GM10266 (cell line): ENCODE data around the gene BARHL1.

Experiments used
- DNase-seq: peaks from one replicate; pipeline ENCODE4 v3.0.0; 2012; ENCODE audit errors: extremely low spot score
- TF ChIP-seq, protein P1 (sequence below): IDR thresholded peaks from 2 replicates; pipeline ENCODE4 v1.5.1; 2012; ENCODE audit warnings: mild to moderate bottlenecking, low read depth; ENCODE audit not compliant: control insufficient read depth, insufficient read depth; ENCODE audit errors: missing control alignments

The BARHL1 gene

GRCh38 chr9:132591751-132592314 lies 9.4 kb downstream of the BARHL1 start:
- TF ChIP-seq, protein P1, sequence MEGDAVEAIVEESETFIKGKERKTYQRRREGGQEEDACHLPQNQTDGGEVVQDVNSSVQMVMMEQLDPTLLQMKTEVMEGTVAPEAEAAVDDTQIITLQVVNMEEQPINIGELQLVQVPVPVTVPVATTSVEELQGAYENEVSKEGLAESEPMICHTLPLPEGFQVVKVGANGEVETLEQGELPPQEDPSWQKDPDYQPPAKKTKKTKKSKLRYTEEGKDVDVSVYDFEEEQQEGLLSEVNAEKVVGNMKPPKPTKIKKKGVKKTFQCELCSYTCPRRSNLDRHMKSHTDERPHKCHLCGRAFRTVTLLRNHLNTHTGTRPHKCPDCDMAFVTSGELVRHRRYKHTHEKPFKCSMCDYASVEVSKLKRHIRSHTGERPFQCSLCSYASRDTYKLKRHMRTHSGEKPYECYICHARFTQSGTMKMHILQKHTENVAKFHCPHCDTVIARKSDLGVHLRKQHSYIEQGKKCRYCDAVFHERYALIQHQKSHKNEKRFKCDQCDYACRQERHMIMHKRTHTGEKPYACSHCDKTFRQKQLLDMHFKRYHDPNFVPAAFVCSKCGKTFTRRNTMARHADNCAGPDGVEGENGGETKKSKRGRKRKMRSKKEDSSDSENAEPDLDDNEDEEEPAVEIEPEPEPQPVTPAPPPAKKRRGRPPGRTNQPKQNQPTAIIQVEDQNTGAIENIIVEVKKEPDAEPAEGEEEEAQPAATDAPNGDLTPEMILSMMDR, result no peak
- no peak for DNase-seq

- TF ChIP-seq, protein P1, result no peak
- DNase-seq, result no peak
Measured at GRCh38 chr9:132592451-132592850, 10.0 kb downstream of the BARHL1 start.

DNA sequence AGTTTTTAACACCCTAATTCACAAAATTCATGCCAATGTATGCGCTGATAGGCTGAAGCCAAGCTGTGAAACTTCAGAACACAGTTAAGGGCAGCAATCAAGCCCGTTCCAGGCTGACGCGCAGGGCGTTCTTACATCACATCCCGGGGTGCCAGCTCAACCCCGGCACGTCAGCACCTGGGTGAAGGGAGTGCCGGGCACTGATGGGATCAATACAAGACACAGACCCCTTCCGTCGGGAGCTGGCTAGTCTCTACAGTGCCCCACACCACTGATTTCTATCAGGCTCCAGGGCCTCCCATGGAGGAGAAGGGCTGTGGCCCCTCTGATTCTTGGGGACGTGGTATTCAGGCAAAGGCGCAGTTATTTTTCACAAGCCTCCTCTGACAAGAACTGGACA lies 12.0 kb downstream of the BARHL1 start:
- TF ChIP-seq, protein P1, result no peak
- no peak for DNase-seq

- DNase-seq, result no peak
- TF ChIP-seq, protein P1, result no peak
Measured at GRCh38 chr9:132595319-132595718, 12.9 kb downstream of the BARHL1 start.

GRCh38 chr9:132596200-132596599 lies 13.8 kb downstream of the BARHL1 start:
- TF ChIP-seq, protein P1, result no peak
- DNase-seq, result no peak

GRCh38 chr9:132597073-132597775 lies 14.8 kb downstream of the BARHL1 start:
- TF ChIP-seq, protein P1, result no peak
- no peak for DNase-seq

DNA sequence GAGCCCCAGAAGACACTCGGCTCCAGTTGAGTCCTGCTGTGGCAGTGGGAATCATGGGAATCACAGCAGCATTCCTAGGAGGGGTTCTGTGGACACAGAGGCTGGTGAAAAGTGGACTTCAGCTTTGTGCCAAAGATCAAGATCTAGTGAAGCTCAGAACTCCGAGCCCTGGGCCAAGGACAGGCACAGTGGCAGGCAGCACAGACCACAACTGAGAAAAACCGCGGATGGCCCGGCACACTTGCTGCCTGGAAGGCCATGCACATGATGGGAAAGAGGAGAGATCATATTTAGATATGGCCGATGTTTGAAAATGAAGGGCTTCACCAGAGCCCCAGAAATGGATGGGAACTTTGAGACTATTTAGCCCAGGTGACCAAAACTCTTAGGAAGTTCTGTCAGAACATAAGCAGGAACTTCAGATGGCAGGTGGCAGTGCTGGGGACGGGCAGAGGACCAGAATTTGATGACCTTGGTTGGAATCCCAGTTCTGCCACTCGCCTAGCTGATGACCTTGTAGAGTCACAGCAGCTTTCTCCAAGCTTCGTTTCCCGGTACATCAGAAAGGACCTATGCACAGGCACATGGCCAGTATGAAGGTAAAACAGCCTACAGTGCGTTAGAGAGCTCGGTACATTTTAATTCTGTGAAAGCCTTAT lies 18.0 kb downstream of the BARHL1 start:
- DNase-seq, result no peak
- TF ChIP-seq, protein P1, result no peak
